ENCODE results near the gene DPH6. TPM values are rescaled to one million over a fixed set of nuclear protein-coding genes. Genes with fewer than 3 reads are reported as not detected.

Gene DPH6
- total RNA-seq, 1 donor from 2014 or later, result 41.1 TPM

DNA sequence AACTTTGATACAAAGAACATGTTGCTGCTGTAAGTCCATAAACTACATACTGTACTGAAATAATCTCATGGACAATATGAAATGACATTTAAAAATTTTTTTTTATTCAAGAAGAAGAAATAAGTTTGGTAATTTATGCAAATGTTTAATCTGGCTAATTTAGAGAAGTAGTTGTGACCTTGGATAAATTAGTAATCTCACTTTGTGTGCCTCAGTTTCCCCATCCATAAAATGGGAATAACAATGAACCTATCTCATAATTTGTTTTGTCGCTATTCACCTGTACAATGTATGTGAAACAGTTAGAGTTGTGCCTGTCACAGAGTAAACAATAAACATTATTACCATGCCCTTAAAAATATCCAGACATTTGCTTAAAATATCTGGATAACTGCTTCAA, 15.3 kb upstream of the DPH6 start:
- no peaks in the 10 kb centered on the region for H3K36me3 ChIP-seq
- no peaks in the 10 kb centered on the region for H4K20me1 ChIP-seq (ENCODE audit: low read depth)
- no peak for DNase-seq (ENCODE audit: low spot score)
- H3K4me1 ChIP-seq, result no peaks in the 10 kb centered on the region
- H3K9me3 ChIP-seq (ENCODE audit: low read depth), result no peaks in the 10 kb centered on the region
- no peak overlapping the region for H3K4me2 ChIP-seq
- no peak overlapping the region for H2AFZ ChIP-seq (replicated peaks)
- H3K27ac Mint-ChIP-seq, result no peak overlapping the region
- no peak overlapping the region for H3K27ac ChIP-seq
- no peaks in the 10 kb centered on the region for H3K9me3 Mint-ChIP-seq
- peaks cover 2% of the 10 kb centered on the region for H3K27me3 Mint-ChIP-seq (ENCODE audit: insufficient read depth, low read depth)
- TF ChIP-seq EZH2 (IDR thresholded peaks at IDR 0.05) (no peak), EZH2phosphoT487 (IDR thresholded peaks at IDR 0.05) (no peak)
- TF ChIP-seq, protein P1, sequence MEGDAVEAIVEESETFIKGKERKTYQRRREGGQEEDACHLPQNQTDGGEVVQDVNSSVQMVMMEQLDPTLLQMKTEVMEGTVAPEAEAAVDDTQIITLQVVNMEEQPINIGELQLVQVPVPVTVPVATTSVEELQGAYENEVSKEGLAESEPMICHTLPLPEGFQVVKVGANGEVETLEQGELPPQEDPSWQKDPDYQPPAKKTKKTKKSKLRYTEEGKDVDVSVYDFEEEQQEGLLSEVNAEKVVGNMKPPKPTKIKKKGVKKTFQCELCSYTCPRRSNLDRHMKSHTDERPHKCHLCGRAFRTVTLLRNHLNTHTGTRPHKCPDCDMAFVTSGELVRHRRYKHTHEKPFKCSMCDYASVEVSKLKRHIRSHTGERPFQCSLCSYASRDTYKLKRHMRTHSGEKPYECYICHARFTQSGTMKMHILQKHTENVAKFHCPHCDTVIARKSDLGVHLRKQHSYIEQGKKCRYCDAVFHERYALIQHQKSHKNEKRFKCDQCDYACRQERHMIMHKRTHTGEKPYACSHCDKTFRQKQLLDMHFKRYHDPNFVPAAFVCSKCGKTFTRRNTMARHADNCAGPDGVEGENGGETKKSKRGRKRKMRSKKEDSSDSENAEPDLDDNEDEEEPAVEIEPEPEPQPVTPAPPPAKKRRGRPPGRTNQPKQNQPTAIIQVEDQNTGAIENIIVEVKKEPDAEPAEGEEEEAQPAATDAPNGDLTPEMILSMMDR (IDR thresholded peaks at IDR 0.05), result no peak
- H3K4me1 Mint-ChIP-seq, result no peaks in the 10 kb centered on the region
- no peaks in the 10 kb centered on the region for H3F3A ChIP-seq (ENCODE audit: low read depth)
- no peaks in the 10 kb centered on the region for H3K79me2 ChIP-seq (ENCODE audit: low read depth)
- no peaks in the 10 kb centered on the region for H3K36me3 Mint-ChIP-seq
- H3K9ac ChIP-seq, result no peak overlapping the region
- H3K4me3 ChIP-seq, result no peak overlapping the region
- H3K27me3 ChIP-seq, result no peaks in the 10 kb centered on the region
- H3K4me3 Mint-ChIP-seq, result no peak overlapping the region

DNA sequence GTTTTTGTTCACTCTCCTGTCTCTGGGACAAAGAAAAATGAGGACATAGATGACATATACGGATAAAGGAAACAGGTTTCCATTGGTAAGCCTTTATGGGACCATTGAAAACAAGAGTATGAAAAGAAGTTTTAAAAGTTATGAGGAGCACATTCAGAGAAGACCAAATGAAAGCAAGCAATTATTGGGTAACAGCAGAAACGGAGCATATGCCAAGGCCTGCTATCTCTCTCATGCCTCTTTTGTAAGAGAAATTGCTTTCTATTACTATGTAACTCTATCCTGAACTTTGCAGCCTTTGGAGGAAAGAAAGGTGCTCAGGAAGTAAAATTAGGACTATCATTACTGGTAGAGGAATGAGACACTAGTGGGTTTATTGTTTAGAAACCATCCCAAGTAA, 14.9 kb upstream of the DPH6 start:
- no peaks in the 10 kb centered on the region for H3K9me3 Mint-ChIP-seq
- TF ChIP-seq, protein P1 (IDR thresholded peaks at IDR 0.05), result no peak
- TF ChIP-seq EZH2phosphoT487 (IDR thresholded peaks at IDR 0.05), result no peak
- no peak for TF ChIP-seq EZH2 (IDR thresholded peaks at IDR 0.05)
- Histone ChIP-seq H3K9me3 (ENCODE audit: low read depth) (no peaks in the 10 kb centered on the region), H3K27me3 (no peaks in the 10 kb centered on the region), H3K9ac (no peak overlapping the region), H3K4me1 (no peaks in the 10 kb centered on the region), H3K27ac (no peak overlapping the region), H3F3A (ENCODE audit: low read depth) (no peaks in the 10 kb centered on the region), H3K79me2 (ENCODE audit: low read depth) (no peaks in the 10 kb centered on the region), H3K4me2 (no peak overlapping the region), H4K20me1 (ENCODE audit: low read depth) (no peaks in the 10 kb centered on the region), H3K36me3 (no peaks in the 10 kb centered on the region), H2AFZ (replicated peaks) (peak overlapping the region; percentile 67), H3K4me3 (no peak overlapping the region)
- H3K36me3 Mint-ChIP-seq, result no peaks in the 10 kb centered on the region
- H3K27ac Mint-ChIP-seq, result no peak overlapping the region
- H3K4me1 Mint-ChIP-seq, result no peaks in the 10 kb centered on the region
- H3K27me3 Mint-ChIP-seq (ENCODE audit: insufficient read depth, low read depth), result peaks cover 2% of the 10 kb centered on the region
- no peak overlapping the region for H3K4me3 Mint-ChIP-seq
- no peak for DNase-seq (ENCODE audit: low spot score)

DNA sequence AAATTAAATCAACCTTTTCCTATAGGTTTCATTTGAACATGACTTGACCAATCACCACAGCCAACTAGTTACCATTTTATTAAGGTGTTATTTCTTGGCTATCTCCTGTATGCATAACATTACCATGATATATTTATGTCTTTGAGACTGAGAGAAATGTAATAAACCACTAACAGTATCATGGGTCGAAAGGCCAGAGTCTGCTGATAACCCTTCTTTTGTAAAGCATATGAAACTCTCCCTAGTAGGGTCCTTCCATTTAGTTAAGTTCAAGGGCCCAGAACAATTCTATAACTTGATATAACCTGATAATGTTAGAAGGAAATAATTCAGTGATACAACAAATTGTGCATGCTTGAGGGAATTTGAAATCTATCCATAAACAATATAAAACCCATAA, 14.3 kb upstream of the DPH6 start:
- Histone ChIP-seq H3K27ac (no peak overlapping the region), H3K4me3 (no peak overlapping the region), H3K4me1 (no peaks in the 10 kb centered on the region), H3K9ac (no peak overlapping the region), H4K20me1 (ENCODE audit: low read depth) (no peaks in the 10 kb centered on the region), H3K4me2 (no peak overlapping the region), H3F3A (ENCODE audit: low read depth) (no peaks in the 10 kb centered on the region), H2AFZ (replicated peaks) (no peak overlapping the region), H3K9me3 (ENCODE audit: low read depth) (no peaks in the 10 kb centered on the region), H3K79me2 (ENCODE audit: low read depth) (no peaks in the 10 kb centered on the region), H3K27me3 (no peaks in the 10 kb centered on the region), H3K36me3 (no peaks in the 10 kb centered on the region)
- no peak for DNase-seq (ENCODE audit: low spot score)
- no peaks in the 10 kb centered on the region for H3K4me1 Mint-ChIP-seq
- TF ChIP-seq EZH2 (IDR thresholded peaks at IDR 0.05), result no peak
- TF ChIP-seq, protein P1 (IDR thresholded peaks at IDR 0.05), result no peak
- no peak for TF ChIP-seq EZH2phosphoT487 (IDR thresholded peaks at IDR 0.05)
- H3K4me3 Mint-ChIP-seq, result no peak overlapping the region
- no peak overlapping the region for H3K27ac Mint-ChIP-seq
- H3K27me3 Mint-ChIP-seq (ENCODE audit: insufficient read depth, low read depth), result peaks cover 1% of the 10 kb centered on the region
- H3K36me3 Mint-ChIP-seq, result no peaks in the 10 kb centered on the region
- no peaks in the 10 kb centered on the region for H3K9me3 Mint-ChIP-seq
